Measurements from ENCODE around the gene NAB1.

Gene NAB1

DNA sequence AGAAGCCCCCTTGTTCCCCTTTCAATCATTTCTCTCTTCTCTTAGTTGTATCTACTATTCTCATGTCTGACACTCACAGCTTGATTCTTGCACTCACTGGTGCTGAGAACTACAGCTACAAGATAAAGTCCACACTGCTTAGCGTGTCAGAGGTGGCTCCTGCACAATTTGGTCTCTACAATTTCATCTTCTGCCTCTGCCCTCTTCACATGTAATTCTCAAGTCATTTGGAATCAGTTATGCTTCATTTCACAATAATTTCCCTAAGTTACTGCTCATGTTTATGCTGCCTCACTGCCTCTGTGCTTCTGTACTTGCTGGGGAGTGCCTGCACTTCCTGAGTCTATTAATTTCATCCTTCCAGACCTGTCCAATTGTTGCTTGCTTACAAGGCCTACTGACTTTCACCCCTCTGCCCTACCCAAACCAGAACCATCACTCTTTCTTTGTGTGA is 11.6 kb upstream of the NAB1 start:
- Histone ChIP-seq H3K9me3 (ENCODE audit: control insufficient read depth in 2 of 2, low read length in 2 of 2) (no peaks in the 10 kb centered on the region), H3K27me3 (ENCODE audit: control insufficient read depth in 2 of 2, insufficient read depth in 2 of 2, low read length in 2 of 2) (no peaks in the 10 kb centered on the region), H3K4me3 (ENCODE audit: low read length in 2 of 2) (no peak overlapping the region), H3K36me3 (ENCODE audit: control insufficient read depth in 2 of 2, insufficient read depth in 2 of 2, low read length in 2 of 2) (no peaks in the 10 kb centered on the region), H3K4me1 (ENCODE audit: control insufficient read depth in 2 of 2, insufficient read depth in 2 of 2, low read length in 2 of 2) (peaks cover 0 to 2% of the 10 kb centered on the region in 2 donors), H3K9ac (ENCODE audit: low read depth in 1 of 2, low read length in 2 of 2) (no peak overlapping the region), H3K27ac (ENCODE audit: low read depth in 2 of 2, low read length in 2 of 2) (no peak overlapping the region)

DNA sequence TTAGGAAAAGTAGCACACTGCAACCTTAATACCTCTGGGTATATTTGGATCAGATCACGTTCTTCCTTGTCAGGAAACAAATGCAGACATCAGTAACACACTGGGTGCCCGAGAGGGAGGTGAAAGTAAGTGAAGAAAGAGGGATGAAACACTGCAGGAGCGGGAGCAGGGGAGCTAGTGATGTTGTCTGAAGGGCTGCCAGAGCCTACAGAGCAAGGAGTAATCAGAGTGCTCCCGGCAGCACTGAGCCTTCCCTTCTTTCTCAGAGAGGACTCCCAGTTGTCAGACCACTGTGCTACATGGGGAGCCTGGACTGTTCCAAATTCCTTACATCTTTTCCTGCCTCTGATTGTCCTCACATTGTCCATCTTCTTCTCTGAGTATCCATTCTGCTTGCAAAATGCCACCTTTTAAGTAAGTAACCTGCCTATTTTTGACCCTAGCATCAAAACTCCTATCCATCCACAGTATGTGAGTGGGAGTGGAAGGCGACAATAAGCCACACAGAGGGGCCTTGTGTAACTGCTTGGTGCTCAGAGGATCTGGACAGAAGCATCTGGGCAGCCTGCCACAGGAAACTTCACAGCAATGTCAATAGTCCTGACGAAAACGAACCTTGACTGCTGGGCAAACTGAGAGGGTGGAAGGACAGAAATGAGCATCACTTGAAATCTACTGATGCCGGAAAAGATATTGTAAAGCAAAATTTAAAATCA is 10.8 kb upstream of the NAB1 start:
- Histone ChIP-seq H3K9me3 (ENCODE audit: control insufficient read depth in 2 of 2, low read length in 2 of 2) (no peaks in the 10 kb centered on the region), H3K4me1 (ENCODE audit: control insufficient read depth in 2 of 2, insufficient read depth in 2 of 2, low read length in 2 of 2) (peaks cover 0 to 2% of the 10 kb centered on the region in 2 donors), H3K27ac (ENCODE audit: low read depth in 2 of 2, low read length in 2 of 2) (no peak overlapping the region), H3K27me3 (ENCODE audit: control insufficient read depth in 2 of 2, insufficient read depth in 2 of 2, low read length in 2 of 2) (no peaks in the 10 kb centered on the region), H3K9ac (ENCODE audit: low read depth in 1 of 2, low read length in 2 of 2) (no peak overlapping the region), H3K36me3 (ENCODE audit: control insufficient read depth in 2 of 2, insufficient read depth in 2 of 2, low read length in 2 of 2) (no peaks in the 10 kb centered on the region), H3K4me3 (ENCODE audit: low read length in 2 of 2) (no peak overlapping the region)

DNA sequence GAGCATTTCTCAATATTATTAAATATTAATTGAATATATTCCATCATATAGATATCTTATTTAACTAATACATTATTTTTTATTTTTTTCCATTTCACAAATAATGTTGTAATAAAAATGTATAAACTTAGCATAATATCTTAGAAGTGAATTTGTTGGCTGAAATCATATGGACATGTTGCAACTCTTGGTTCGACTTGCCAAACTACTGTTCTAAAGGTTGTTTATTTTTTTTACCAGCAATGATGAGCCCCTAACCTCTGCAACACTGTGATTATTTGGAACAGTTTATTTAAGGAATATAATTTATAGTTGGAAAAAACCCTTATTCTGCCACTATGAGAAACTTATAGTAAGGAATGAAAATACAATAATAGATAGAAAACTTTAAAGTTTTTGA is 8.8 kb upstream of the NAB1 start:
- Histone ChIP-seq H3K27ac (ENCODE audit: low read depth in 2 of 2, low read length in 2 of 2) (no peak overlapping the region), H3K4me3 (ENCODE audit: low read length in 2 of 2) (no peak overlapping the region), H3K4me1 (ENCODE audit: control insufficient read depth in 2 of 2, insufficient read depth in 2 of 2, low read length in 2 of 2) (peaks cover 0 to 2% of the 10 kb centered on the region in 2 donors), H3K9ac (ENCODE audit: low read depth in 1 of 2, low read length in 2 of 2) (no peak overlapping the region), H3K27me3 (ENCODE audit: control insufficient read depth in 2 of 2, insufficient read depth in 2 of 2, low read length in 2 of 2) (no peaks in the 10 kb centered on the region), H3K9me3 (ENCODE audit: control insufficient read depth in 2 of 2, low read length in 2 of 2) (no peaks in the 10 kb centered on the region), H3K36me3 (ENCODE audit: control insufficient read depth in 2 of 2, insufficient read depth in 2 of 2, low read length in 2 of 2) (no peaks in the 10 kb centered on the region)

DNA sequence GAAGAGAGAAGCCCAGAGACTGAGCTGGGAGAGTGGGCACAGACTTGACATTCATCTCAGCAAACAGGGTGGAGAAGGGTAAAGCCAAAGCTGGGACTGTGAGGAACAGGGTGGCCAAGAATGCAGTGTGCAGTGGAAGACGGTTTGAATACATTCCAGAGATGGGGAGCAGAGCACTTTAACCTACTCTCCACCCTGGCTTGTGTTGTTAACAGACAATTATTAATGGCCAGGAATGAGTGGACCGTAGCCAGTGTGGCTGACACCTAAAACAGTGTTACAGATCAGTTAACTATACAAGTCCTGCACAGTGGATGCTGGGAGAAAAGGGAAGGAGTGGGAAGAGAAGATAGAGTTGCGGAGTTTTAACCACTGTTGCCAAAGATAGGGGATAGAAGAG is 7.4 kb upstream of the NAB1 start:
- Histone ChIP-seq H3K27me3 (ENCODE audit: control insufficient read depth in 2 of 2, insufficient read depth in 2 of 2, low read length in 2 of 2) (no peaks in the 10 kb centered on the region), H3K9me3 (ENCODE audit: control insufficient read depth in 2 of 2, low read length in 2 of 2) (no peaks in the 10 kb centered on the region), H3K4me3 (ENCODE audit: low read length in 2 of 2) (no peak overlapping the region), H3K36me3 (ENCODE audit: control insufficient read depth in 2 of 2, insufficient read depth in 2 of 2, low read length in 2 of 2) (no peaks in the 10 kb centered on the region), H3K4me1 (ENCODE audit: control insufficient read depth in 2 of 2, insufficient read depth in 2 of 2, low read length in 2 of 2) (peaks cover 0 to 2% of the 10 kb centered on the region in 2 donors), H3K27ac (ENCODE audit: low read depth in 2 of 2, low read length in 2 of 2) (no peak overlapping the region), H3K9ac (ENCODE audit: low read depth in 1 of 2, low read length in 2 of 2) (no peak overlapping the region)

DNA sequence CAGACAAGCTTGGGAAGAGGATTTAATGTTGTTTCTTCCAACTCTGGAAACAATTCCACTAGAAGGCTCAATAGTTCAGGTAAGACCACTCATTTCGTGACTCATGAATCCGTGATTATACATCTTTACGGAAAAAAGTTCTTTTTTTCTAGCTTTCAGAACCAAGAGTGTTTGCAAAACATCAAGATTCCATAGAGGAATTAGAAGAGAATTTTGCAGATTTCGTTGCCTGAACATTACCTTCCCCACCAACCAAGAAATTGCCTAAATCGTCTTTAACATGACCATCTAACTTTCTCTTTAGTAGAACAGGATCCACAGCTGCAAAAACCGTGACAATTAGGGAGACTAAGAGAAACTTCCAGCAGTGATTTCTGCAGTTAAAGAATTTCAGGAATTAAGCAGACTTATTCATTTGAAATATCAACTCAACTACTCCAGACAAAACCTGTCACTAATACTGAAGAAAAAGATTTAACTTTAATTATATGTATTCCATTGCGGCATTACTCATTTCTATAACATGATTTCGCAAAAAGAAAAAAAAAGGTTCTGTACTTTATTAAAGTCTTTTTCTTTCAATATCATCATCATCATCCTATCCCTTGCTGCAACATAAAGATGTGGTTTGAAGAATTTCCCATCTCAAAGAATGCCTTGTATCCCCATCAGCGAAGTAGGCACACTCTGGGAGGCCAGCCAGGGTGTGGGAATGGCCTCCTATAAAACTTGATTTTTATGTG is 1.9 kb upstream of the NAB1 start:
- no peaks in the 10 kb centered on the region for H3K36me3 ChIP-seq (ENCODE audit: control insufficient read depth in 2 of 2, insufficient read depth in 2 of 2, low read length in 2 of 2)
- H3K27ac ChIP-seq (ENCODE audit: low read depth in 2 of 2, low read length in 2 of 2), result no peak overlapping the region
- peaks cover 3 to 4% of the 10 kb centered on the region in 2 donors for H3K4me1 ChIP-seq (ENCODE audit: control insufficient read depth in 2 of 2, insufficient read depth in 2 of 2, low read length in 2 of 2)
- H3K9ac ChIP-seq (ENCODE audit: low read depth in 1 of 2, low read length in 2 of 2), result no peak overlapping the region
- no peaks in the 10 kb centered on the region for H3K9me3 ChIP-seq (ENCODE audit: control insufficient read depth in 2 of 2, low read length in 2 of 2)
- no peaks in the 10 kb centered on the region for H3K27me3 ChIP-seq (ENCODE audit: control insufficient read depth in 2 of 2, insufficient read depth in 2 of 2, low read length in 2 of 2)
- H3K4me3 ChIP-seq (ENCODE audit: low read length in 2 of 2), result peak overlapping the region in 1 of 2 donors; percentile 33

DNA sequence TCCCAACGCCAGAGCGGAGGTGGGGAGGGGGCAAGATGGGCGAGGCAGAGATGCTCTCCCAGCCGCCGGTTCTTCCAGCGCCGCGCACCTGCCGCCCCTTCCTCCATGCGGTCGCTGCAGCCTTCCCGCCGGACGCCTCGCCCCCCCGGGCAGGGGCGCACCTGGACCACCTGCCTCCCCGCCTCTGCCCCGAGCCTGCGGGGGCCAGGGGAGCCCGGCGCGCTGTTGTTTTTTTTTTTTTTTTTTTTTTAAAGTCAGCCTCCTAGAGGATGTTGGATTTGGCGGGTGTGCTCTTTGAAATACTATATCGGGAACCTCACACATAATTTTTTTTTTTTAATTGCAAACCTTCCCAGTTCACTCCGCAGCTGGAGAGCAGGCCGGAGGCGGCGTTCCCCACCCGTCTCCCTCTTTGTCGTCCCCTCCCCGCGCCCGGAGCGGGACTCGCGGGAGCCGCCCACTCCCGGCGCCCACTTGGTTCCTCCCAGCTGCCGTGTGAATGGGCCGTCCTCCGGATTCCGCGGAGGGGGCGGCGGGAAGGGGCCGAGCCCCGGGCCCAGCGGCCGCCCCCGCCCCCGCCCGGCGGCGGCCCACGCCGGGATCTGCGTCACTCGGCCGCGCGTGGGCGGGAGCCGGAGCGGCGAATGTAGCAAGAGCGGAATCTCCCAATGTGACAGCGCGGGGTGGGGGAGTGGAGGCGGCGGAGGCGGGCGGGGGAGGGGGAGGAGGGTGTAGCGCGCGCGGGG is 421 bp upstream of the NAB1 start:
- H3K4me1 ChIP-seq (ENCODE audit: control insufficient read depth in 2 of 2, insufficient read depth in 2 of 2, low read length in 2 of 2), result peaks cover 3 to 4% of the 10 kb centered on the region in 2 donors
- H3K9ac ChIP-seq (ENCODE audit: low read depth in 1 of 2, low read length in 2 of 2), result peak overlapping the region; percentile 60 to 73

DNA sequence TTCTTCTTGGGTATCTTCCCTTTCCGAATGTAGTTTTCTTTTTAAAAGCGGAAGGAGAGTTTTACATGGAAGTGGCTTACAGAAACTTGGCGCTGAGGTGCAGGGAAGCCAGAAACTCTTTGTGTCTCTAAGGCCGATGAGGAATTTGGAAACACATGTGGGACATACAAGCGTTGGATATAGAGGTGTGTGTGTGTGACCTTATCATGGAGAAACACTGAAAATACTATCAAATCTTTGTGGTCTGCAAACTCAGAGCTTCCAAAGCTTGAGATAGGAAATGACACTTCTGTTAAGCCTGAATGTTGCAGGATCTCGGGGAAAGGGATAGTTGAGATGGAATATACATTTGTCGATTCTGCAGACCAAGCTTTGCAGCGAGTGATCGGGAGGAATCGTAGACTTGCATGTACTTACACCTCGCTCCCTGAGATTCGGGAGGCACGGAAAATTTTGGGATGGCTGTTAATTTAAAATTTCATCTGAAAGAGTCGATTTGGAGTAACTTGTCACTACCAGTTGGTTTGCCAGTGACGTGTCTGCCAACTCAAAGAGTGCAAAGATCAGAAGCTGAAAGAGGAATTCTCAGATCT is 1.0 kb downstream of the NAB1 start:
- no peaks in the 10 kb centered on the region for H3K36me3 ChIP-seq (ENCODE audit: control insufficient read depth in 2 of 2, insufficient read depth in 2 of 2, low read length in 2 of 2)
- H3K9ac ChIP-seq (ENCODE audit: low read depth in 1 of 2, low read length in 2 of 2), result peak overlapping the region; percentile 83 to 88
- H3K27ac ChIP-seq (ENCODE audit: low read depth in 2 of 2, low read length in 2 of 2), result peak overlapping the region; percentile 90 to 93
- peak overlapping the region; percentile 81 to 96 for H3K4me3 ChIP-seq (ENCODE audit: low read length in 2 of 2)
- H3K9me3 ChIP-seq (ENCODE audit: control insufficient read depth in 2 of 2, low read length in 2 of 2), result no peaks in the 10 kb centered on the region
- H3K4me1 ChIP-seq (ENCODE audit: control insufficient read depth in 2 of 2, insufficient read depth in 2 of 2, low read length in 2 of 2), result peaks cover 3 to 4% of the 10 kb centered on the region in 2 donors
- no peaks in the 10 kb centered on the region for H3K27me3 ChIP-seq (ENCODE audit: control insufficient read depth in 2 of 2, insufficient read depth in 2 of 2, low read length in 2 of 2)

More for the DNA sequence above, 421 bp upstream of the NAB1 start:
- H3K27ac ChIP-seq (ENCODE audit: low read depth in 2 of 2, low read length in 2 of 2), result peak overlapping the region; percentile 66 to 82
- H3K9me3 ChIP-seq (ENCODE audit: control insufficient read depth in 2 of 2, low read length in 2 of 2), result no peaks in the 10 kb centered on the region
- no peaks in the 10 kb centered on the region for H3K36me3 ChIP-seq (ENCODE audit: control insufficient read depth in 2 of 2, insufficient read depth in 2 of 2, low read length in 2 of 2)
- no peaks in the 10 kb centered on the region for H3K27me3 ChIP-seq (ENCODE audit: control insufficient read depth in 2 of 2, insufficient read depth in 2 of 2, low read length in 2 of 2)
- peak overlapping the region; percentile 74 to 76 for H3K4me3 ChIP-seq (ENCODE audit: low read length in 2 of 2)

DNA sequence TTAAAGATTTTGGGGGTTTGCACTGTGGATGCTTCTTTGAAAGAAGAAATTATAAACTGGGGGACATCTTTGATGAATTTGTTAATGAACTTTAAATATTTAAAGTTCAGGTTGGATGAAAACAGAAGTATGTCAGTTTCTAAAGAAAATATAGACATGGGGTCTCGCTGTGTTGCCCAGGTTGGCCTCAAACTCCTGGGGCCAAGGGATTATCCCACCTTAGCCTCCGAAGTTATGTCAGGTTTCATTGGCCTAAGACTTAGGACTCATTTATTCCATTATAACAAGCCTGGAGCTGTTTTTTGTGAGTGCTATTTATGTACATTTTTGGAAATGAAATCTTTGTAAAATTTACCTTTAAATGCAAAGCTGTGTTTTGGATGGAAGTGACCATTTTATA is 2.5 kb downstream of the NAB1 start:
- Histone ChIP-seq H3K9me3 (ENCODE audit: control insufficient read depth in 2 of 2, low read length in 2 of 2) (no peaks in the 10 kb centered on the region), H3K36me3 (ENCODE audit: control insufficient read depth in 2 of 2, insufficient read depth in 2 of 2, low read length in 2 of 2) (no peaks in the 10 kb centered on the region), H3K27me3 (ENCODE audit: control insufficient read depth in 2 of 2, insufficient read depth in 2 of 2, low read length in 2 of 2) (no peaks in the 10 kb centered on the region), H3K4me1 (ENCODE audit: control insufficient read depth in 2 of 2, insufficient read depth in 2 of 2, low read length in 2 of 2) (peaks cover 3 to 4% of the 10 kb centered on the region in 2 donors), H3K27ac (ENCODE audit: low read depth in 2 of 2, low read length in 2 of 2) (no peak overlapping the region), H3K9ac (ENCODE audit: low read depth in 1 of 2, low read length in 2 of 2) (no peak overlapping the region), H3K4me3 (ENCODE audit: low read length in 2 of 2) (no peak overlapping the region)

DNA sequence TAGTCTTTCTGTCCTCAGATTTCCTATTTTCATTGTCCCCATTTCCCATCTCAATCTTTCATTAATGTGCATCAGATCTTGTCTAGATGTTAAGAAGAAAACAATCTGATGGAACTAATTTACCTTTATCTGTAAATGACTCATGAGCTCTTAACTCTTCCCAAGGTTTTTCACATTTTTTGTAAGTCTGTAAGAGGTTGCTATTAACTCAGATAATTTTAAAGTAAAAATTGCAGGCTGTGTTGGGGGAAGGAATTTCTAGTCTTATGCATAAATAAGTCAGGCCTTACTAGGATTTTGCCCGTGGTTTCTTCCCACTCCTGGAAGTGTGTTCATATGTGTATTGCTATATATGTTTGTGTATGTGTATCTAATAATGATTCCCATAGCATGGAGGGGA is 4.3 kb downstream of the NAB1 start:
- no peaks in the 10 kb centered on the region for H3K36me3 ChIP-seq (ENCODE audit: control insufficient read depth in 2 of 2, insufficient read depth in 2 of 2, low read length in 2 of 2)
- H3K9me3 ChIP-seq (ENCODE audit: control insufficient read depth in 2 of 2, low read length in 2 of 2), result no peaks in the 10 kb centered on the region
- H3K27ac ChIP-seq (ENCODE audit: low read depth in 2 of 2, low read length in 2 of 2), result no peak overlapping the region
- no peak overlapping the region for H3K4me3 ChIP-seq (ENCODE audit: low read length in 2 of 2)
- no peaks in the 10 kb centered on the region for H3K27me3 ChIP-seq (ENCODE audit: control insufficient read depth in 2 of 2, insufficient read depth in 2 of 2, low read length in 2 of 2)
- no peak overlapping the region for H3K9ac ChIP-seq (ENCODE audit: low read depth in 1 of 2, low read length in 2 of 2)
- peaks cover 4 to 8% of the 10 kb centered on the region in 2 donors for H3K4me1 ChIP-seq (ENCODE audit: control insufficient read depth in 2 of 2, insufficient read depth in 2 of 2, low read length in 2 of 2)

Data from mucosa of rectum (tissue), 2 donors.